ENCODE measurements around the gene AGFG1.

GRCh38 chr2:227451655-227451992, 20.3 kb upstream of the AGFG1 start:
- TF ChIP-seq CTCF (conservative IDR thresholded peaks at IDR 0.05 in 1 of 2, IDR thresholded peaks at IDR 0.05 in 1 of 2; ENCODE audit: low read depth in 1 of 2, low read length in 2 of 2) (no peak), EZH2 (IDR thresholded peaks at IDR 0.05; ENCODE audit: low read length, missing control alignments) (no peak)

Data from fibroblast of lung (primary cell).